Aorta (tissue), 5 donors: Measurements from ENCODE around the gene GFPT2. TPM values are rescaled to one million over a fixed set of nuclear protein-coding genes. Genes with fewer than 3 reads are reported as not detected.
A peak's percentile ranks its signal among the peaks of the same experiment; 100 is the strongest.
"Not testable (repeated sequence)": the region's sequence is repeated elsewhere in the genome, so short reads cannot be mapped to it uniquely, and the experiment has no call there.

Source experiments
- ATAC-seq: fragments of 200-7000 bp; cut with Tn5 transposase; one replicate; pipeline ENCODE4 v1.9.1; 2022; ENCODE audit warnings: moderate library complexity; ENCODE audit not compliant: low FRiP score
- DNase-seq, 2 donors: peaks; one replicate each; pipeline ENCODE4 v3.0.0-alpha.2; 2020
- H3K27ac ChIP-seq, 2 donors: one replicate each; pipeline ENCODE4 v1.5.1; 2013; ENCODE audit warnings: low read length in 2 of 2, mild to moderate bottlenecking in 2 of 2, moderate library complexity in 2 of 2, control low read depth in 1 of 2, inconsistent platforms in 1 of 2, low read depth in 1 of 2
- H3K27me3 ChIP-seq, 2 donors: one replicate each; pipeline ENCODE4 v1.6.1; 2013; ENCODE audit warnings: control low read depth in 1 of 2, low read length in 1 of 2, mild to moderate bottlenecking in 1 of 2, moderate library complexity in 1 of 2; ENCODE audit not compliant: insufficient read depth in 2 of 2, control insufficient read depth in 1 of 2
- H3K36me3 ChIP-seq, 2 donors: one replicate each; pipeline ENCODE4 v1.6.1; 2013; ENCODE audit warnings: control low read depth in 1 of 2, low read length in 1 of 2, mild to moderate bottlenecking in 1 of 2; ENCODE audit not compliant: insufficient read depth in 2 of 2, control insufficient read depth in 1 of 2
- H3K4me1 ChIP-seq, 2 donors: one replicate each; pipeline ENCODE4 v1.6.1; 2013; ENCODE audit warnings: low read length in 2 of 2, control low read depth in 1 of 2, mild to moderate bottlenecking in 1 of 2, moderate library complexity in 1 of 2; ENCODE audit not compliant: insufficient read depth in 2 of 2, control insufficient read depth in 1 of 2
- H3K4me3 ChIP-seq, 2 donors: one replicate each; pipeline ENCODE4 v1.5.1; 2013; ENCODE audit warnings: low read length in 2 of 2, control low read depth in 1 of 2, mild to moderate bottlenecking in 1 of 2
- H3K9me3 ChIP-seq: one replicate; pipeline ENCODE4 v1.6.1; 2013; ENCODE audit warnings: mild to moderate bottlenecking, low read length; ENCODE audit not compliant: control insufficient read depth
- WGBS, 2 donors: extraction: QIAGEN DNeasy Blood & Tissue Kit; methylation state at CpG; one replicate each; pipeline ENCODE4 v1.1.7; 2013; 5-methylcytosine and 5-hydroxymethylcytosine counted together
- intact Hi-C, 2 donors: fragments of 100-400 bp; cut with DNase I; formaldehyde crosslinking; loops; one replicate each; pipeline versions ENCODE4 v1.14.2 to v1.15.0; 2022
- polyA plus RNA-seq, 2 donors: library from polyadenylated mRNA; stranded (reverse); fragments of 200-250 nt; gene quantifications; one replicate each; pipeline ENCODE4 v1.2.3, GENCODE V29; 2013
- total RNA-seq, 2 donors: library from RNA; stranded (reverse); fragmentation: NEBNext Ultra II Directional; extraction: Animal tissue kit (Norgen Biotek cat#: 25700); gene quantifications; one replicate each; pipeline ENCODE4 v1.2.1, GENCODE V29; 2021
- donor health status: healthy with polysubstance abuse.
- donor health status: Bipolar disorder and iron deficiency.
- donor health status: DM: no; HTN: no; CAD: no.
- donor health status: DM: no; HTN: no; CAD: no.
- donor health status: DM: yes; HTN: yes; CAD: no.

Gene GFPT2
- total and polyA plus RNA-seq, 4 donors: 1.1 to 60.2 (median 31.9) TPM

DNA sequence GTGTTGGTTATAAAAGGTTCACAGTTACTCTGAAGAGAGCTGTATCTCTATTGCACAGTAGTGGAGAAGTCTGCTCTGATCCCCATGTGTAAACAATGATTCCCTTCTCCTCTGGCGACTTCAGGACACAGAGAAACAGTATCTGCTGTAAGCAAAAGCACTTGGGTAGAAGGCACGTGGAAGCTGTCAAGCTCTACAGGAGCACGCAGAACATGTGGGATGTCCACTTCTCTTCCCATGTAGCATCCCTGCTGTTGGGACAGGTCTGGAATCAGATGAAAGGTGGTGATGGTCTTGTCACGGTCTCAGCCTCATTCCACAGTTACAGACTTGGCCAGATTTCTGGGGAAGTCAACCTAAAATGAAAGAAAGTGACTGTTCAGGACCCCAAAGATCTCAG is 51.9 kb downstream of the GFPT2 start:
- Histone ChIP-seq H3K27me3 (no peaks in the 10 kb centered on the region), H3K9me3 (no peaks in the 10 kb centered on the region), H3K4me1 (no peaks in the 10 kb centered on the region), H3K4me3 (no peak overlapping the region), H3K36me3 (no peaks in the 10 kb centered on the region), H3K27ac (no peak overlapping the region)
- WGBS, 2 donors: 80 to 85% methylated on average over 4 of the region's 4 CpGs
- intact Hi-C loops: no loop called here
- no peak for ATAC-seq
- DNase-seq: no peak

DNA sequence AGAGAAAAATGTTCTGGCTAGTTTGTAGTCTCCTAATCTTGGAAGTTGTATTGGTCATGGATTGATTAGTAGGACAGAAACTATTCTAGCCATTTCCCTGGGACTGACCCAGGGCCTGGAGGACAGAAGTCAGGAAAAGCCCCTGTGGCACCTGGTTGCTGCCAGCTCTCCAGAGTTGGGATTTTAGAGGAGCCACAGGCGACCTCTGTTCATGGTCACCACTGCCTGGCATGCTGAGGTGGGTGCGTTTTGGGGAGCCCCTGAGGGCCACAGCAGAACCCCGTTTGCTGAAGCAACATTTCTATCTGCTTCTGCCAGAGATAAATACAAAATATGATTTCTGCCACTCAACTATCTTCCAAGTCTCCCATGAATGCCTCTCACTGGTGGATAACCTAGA is 53.6 kb downstream of the GFPT2 start:
- no peak overlapping the region for H3K27ac ChIP-seq
- H3K36me3 ChIP-seq: no peaks in the 10 kb centered on the region
- H3K4me3 ChIP-seq: no peak overlapping the region
- H3K4me1 ChIP-seq: no peaks in the 10 kb centered on the region
- no peak for ATAC-seq
- intact Hi-C loops: no loop called here
- WGBS, 2 donors: 82% methylated on average over 3 of the region's 3 CpGs
- no peaks in the 10 kb centered on the region for H3K27me3 ChIP-seq
- H3K9me3 ChIP-seq: no peaks in the 10 kb centered on the region
- DNase-seq: no peak

DNA sequence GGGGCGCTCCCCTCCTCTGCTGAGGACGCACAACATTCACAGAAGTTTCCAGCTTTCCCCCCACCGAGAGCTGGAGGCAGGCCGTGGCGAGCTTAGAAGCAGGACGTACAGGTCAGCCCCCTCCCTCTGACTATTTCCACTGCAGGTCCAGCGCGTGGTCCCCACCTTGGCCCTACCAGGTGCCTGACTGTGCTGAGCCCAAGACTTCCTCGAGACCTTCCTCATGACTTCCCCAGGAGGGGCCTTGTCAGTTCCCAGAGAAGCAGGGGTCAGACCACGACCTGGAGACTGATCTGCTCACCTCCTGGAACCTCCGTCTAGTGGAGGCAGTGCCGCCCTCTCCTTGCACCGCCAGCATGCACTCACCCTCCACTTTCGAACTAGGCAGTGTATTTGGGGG is 54.1 kb downstream of the GFPT2 start:
- H3K27ac ChIP-seq, H3K27me3 ChIP-seq, H3K9me3 ChIP-seq, H3K36me3 ChIP-seq, intact Hi-C loops, H3K4me1 ChIP-seq, DNase-seq, H3K4me3 ChIP-seq, ATAC-seq: not testable (repeated sequence)
- WGBS, 2 donors: 89 to 95% methylated on average over 13 to 14 of the region's 14 CpGs

DNA sequence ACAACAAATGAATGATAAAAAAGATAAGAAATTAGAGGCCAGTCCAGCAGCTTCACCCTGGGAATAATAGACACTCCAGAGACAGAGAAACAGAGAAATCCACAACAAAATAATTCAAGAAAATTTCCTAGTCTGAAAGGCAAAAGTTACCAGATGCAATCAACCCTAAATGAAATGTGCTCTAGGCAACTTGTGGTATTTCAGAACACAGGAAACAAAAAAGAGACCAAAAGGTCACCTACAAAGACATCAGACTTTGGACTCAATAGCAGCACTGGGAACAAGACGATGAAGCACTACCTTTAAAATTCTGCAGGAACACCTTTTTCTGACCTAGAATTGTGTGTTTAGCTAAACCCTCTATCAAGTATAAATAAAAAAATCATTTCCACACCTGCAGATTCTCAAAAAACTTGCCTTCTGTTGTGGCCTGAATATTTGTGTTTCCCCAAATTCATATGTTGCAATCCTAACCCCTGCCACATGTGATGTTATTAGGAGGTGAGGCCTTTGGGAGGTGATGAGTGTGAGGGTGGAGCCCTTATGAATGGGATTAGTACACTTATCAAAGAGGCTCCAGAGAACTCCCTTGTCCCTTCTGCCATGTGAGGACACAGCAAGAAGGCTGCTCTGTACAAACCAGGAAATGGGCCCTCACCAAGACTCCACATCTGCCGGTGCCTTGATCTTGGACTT is 55.4 kb downstream of the GFPT2 start:
- Histone ChIP-seq H3K27me3 (no peaks in the 10 kb centered on the region), H3K36me3 (no peaks in the 10 kb centered on the region), H3K4me3 (no peak overlapping the region), H3K4me1 (no peaks in the 10 kb centered on the region), H3K9me3 (no peaks in the 10 kb centered on the region), H3K27ac (no peak overlapping the region)
- WGBS, 2 donors: 94 to 96% methylated on average over 2 of the region's 2 CpGs
- DNase-seq (no peak), ATAC-seq (no peak)
- intact Hi-C loops: no loop called here

DNA sequence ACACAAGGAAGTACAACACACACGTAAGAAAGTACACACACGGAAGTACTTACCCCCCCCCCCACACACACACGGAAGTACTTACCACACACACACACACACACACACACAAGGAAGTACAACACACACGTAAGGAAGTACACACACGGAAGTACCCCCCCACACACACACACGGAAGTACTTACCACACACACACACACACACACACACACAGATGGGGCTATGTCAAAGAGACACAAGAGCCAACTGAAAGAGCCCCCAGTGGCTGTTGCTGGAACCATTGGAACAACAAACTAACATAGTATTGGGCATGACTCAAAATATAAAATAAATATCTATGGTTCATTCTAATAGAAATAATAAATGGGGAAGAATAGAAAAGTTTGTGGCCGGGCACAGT is 56.4 kb downstream of the GFPT2 start:
- H3K4me1 ChIP-seq: no peaks in the 10 kb centered on the region
- intact Hi-C loops: no loop called here
- H3K27ac ChIP-seq: no peak overlapping the region
- DNase-seq: no peak
- ATAC-seq: no peak
- H3K9me3 ChIP-seq: no peaks in the 10 kb centered on the region
- no peaks in the 10 kb centered on the region for H3K36me3 ChIP-seq
- 68 to 80% methylated on average over 6 to 7 of the region's 7 CpGs for WGBS, 2 donors
- H3K27me3 ChIP-seq: no peaks in the 10 kb centered on the region
- H3K4me3 ChIP-seq: no peak overlapping the region

DNA sequence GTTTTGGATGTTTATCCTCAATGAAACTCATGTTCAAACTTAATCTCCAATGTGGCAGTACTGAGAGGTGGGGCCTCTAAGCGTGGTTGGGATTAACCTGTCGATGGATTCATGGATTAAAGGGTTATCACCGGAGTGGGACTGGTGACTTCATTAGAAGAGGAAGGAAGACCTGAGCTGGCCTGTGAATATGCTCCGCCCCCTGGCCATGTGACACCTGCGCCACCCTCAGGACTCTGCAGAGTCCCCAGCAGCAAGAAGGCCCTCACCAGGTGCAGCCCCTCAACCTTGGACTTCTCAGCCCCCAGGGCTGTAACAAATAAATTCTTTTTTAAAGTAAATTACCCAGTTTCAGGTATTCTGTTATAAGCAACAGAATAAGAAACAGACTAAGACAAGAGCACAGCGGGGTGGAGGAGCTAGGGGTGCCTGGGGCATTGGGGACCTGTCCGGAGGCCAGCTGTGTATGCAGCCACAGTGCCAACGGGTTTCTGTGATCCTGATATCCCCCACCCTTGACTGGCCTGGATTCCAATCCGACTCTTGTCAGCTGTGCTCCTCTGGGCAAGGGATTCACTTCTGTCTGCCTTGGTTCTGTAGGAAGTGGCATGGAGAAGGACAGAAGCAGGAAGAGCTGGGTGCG is 58.1 kb downstream of the GFPT2 start:
- ATAC-seq (no peak), DNase-seq (no peak)
- H3K4me3 ChIP-seq: no peak overlapping the region
- H3K4me1 ChIP-seq: no peaks in the 10 kb centered on the region
- no peaks in the 10 kb centered on the region for H3K9me3 ChIP-seq
- 94 to 95% methylated on average over 10 of the region's 10 CpGs for WGBS, 2 donors
- no peaks in the 10 kb centered on the region for H3K27me3 ChIP-seq
- no peaks in the 10 kb centered on the region for H3K36me3 ChIP-seq
- H3K27ac ChIP-seq: no peak overlapping the region
- intact Hi-C loops: loop anchor here (5.0 kb wide), 2 partner anchors 32 to 197 kb away; partner anchors contain the start of gene CNOT6 (in 1 of the 2)

DNA sequence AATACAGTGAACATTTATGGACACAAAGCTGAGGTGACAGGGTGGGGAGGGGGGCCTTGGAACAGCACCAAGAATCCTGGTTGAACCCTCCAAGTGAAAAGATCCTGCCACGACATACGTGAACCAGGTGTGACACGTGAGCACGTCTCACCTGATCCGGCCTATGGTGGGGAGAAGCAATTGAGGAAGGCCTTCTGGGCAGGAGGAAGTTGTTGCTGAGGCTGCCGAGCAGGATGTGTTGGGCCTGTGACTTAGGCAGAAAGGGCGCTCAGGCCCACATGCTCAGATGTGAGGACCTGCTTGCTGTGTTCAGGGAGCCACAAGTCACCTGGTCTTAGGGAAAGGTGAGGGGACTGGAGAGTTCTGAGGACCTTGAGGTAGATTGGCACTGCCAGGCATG is 58.7 kb downstream of the GFPT2 start:
- WGBS, 2 donors: 87% methylated on average over 7 of the region's 7 CpGs
- no peaks in the 10 kb centered on the region for H3K9me3 ChIP-seq
- no peak overlapping the region for H3K27ac ChIP-seq
- no peaks in the 10 kb centered on the region for H3K36me3 ChIP-seq
- DNase-seq (no peak), ATAC-seq (no peak)
- no peak overlapping the region for H3K4me3 ChIP-seq
- H3K27me3 ChIP-seq: no peaks in the 10 kb centered on the region
- H3K4me1 ChIP-seq: no peaks in the 10 kb centered on the region
- intact Hi-C loops: loop anchor here (5.0 kb wide), 2 partner anchors 33 to 198 kb away; partner anchors contain the start of gene CNOT6 (in 1 of the 2)

DNA sequence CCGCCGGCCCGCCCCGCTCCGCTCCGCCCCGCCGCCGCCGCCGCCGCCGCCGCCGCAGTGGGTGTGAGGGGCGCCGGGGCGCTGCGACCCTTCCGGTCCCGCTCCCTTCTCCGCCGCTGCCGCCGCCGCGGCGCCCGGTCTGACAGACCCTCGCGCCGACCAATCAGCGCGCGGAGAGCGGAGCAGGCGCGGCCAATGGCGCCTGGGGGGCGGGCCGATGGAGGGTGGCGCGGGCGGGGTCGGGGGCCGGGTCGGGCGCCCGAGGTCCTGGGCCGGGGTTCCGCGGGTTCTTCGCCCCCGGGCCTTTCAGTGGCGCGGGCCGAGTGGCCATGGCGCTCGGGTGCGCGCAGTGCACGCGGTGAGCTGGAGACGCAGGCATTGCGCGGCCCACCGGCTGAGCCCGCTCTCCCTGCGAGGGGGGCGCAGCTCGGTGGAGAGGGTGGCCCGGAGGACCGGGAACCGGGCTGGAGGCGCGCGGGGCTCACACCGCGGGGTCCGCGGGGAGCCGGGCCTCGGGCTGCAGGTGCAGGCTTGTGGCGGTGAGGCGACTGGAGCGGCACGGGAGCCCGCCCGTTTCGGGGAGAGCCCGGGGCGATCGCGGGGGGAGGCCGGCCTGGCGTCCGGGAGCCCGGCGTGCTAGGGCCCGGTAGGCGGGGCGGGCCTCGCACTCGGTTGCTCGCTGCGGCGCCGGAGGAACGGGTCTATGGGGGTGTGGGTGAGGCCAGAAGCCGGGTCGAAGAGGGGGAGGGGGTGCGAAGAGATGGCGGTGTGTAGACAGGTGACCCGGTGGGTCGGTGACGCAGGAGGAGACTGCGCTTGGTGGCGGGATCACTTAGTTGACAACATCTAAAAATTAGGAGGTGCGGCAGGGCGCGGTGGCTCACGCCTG is 60.9 kb downstream of the GFPT2 start, which contains the start of gene MAPK9:
MAPK9 (minus strand) TSS at position 141 of the 889 bp plus-strand sequence. CDS start 11,522 bp downstream, outside the sequence.
- Histone ChIP-seq H3K27ac (peak within 1 kb of the TSS; percentile 48 to 81), H3K9me3 (no peaks in the 10 kb centered on the region), H3K36me3 (no peaks in the 10 kb centered on the region), H3K27me3 (no peaks in the 10 kb centered on the region), H3K4me1 (no peaks in the 10 kb centered on the region), H3K4me3 (peak within 1 kb of the TSS; percentile 94 to 96)
- WGBS, 2 donors: 0 to 1% methylated on average over 79 to 122 of the region's 122 CpGs
- peak; percentile 93 for ATAC-seq
- peak; percentile 89 to 94 for DNase-seq
- intact Hi-C loops: loop anchor here (2.0 to 5.0 kb wide), 4 partner anchors 35 to 200 kb away; partner anchors contain the start of genes CNOT6 (in 1 of the 2) and GFPT2 (in 1 of the 2)
